NCI-H1092 treated with DMSO at 0.1 percent for 48 hours (cell line): ENCODE data around the gene PJA1.

Experiments
- DNase-seq: peaks from one replicate; lab custom pipeline; 2025; lab: John Stamatoyannopoulos, UW

The PJA1 gene, protein sequence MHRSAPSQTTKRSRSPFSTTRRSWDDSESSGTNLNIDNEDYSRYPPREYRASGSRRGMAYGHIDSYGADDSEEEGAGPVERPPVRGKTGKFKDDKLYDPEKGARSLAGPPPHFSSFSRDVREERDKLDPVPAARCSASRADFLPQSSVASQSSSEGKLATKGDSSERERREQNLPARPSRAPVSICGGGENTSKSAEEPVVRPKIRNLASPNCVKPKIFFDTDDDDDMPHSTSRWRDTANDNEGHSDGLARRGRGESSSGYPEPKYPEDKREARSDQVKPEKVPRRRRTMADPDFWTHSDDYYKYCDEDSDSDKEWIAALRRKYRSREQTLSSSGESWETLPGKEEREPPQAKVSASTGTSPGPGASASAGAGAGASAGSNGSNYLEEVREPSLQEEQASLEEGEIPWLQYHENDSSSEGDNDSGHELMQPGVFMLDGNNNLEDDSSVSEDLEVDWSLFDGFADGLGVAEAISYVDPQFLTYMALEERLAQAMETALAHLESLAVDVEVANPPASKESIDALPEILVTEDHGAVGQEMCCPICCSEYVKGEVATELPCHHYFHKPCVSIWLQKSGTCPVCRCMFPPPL

GRCh38 chrX:69165087-69165651 lies at the start of gene PJA1:
Gene PJA1 (minus strand): TSS chrX:69165453. CDS start chrX:69163073, 2,380 bp downstream.
- peak; percentile 89 for DNase-seq

DNA sequence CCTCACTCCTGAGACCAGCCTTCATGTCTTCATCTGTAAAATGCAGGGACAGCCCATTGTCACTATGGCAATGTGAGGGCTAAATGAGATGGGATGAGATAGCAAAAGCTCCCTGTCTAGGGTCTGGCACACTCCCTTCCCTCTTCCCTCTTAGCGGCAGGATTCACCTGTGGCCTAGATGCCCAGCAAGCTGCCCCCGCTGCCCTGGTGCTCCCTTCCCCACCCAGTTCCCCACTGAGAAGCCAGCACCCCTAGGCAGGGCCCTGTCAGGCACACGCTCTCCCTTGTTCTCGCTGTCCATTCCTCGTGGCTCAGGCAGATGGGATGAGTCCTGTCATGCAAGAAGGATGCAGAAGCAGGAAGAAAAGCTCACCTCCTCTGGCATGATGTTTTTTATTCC lies 49.2 kb upstream of the PJA1 start:
- DNase-seq = no peak

DNA sequence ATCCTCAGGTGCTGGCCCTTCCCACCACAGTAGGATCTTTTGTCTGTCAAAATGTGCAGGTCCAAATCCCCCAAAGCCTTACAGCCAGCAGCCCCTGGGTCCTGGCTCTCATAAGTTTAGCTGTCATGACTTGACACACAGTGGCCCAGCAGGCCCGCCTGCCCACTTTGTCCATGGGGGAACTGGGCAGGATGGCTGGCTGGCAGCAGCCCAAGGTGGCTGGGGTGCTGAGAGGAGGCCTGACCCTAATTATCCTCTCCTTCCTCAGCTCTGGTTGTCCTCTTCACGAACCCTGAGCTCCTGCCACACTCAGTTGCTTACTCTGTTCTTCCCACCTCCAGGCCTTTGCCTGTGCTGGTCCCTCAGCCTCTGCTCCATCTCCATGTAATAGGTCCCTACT lies 46.4 kb upstream of the PJA1 start:
- no peak for DNase-seq

GRCh38 chrX:69210581-69210980 lies 45.3 kb upstream of the PJA1 start:
- no peak for DNase-seq

GRCh38 chrX:69207216-69207615 lies 42.0 kb upstream of the PJA1 start:
- DNase-seq = no peak

DNA sequence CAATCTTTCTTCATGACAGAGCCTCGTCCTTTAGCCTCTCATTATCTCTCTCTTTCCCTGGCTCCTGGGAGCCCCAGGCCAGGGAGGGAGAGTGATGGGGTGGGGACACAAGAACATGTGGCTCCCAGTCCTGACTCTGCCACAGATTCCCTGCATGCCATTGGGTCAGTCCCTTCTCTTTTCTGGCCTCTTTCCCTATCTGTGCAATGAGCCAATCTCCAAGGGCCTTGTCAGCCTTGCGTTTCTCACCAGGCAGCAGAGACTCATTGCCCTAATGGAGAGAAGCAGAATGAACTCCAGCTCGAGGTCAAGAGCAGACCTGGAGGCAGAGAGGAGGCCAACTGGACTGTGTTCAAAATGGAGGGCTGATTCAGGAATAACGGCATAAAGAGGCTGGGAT lies 38.4 kb upstream of the PJA1 start:
- DNase-seq = no peak

DNA sequence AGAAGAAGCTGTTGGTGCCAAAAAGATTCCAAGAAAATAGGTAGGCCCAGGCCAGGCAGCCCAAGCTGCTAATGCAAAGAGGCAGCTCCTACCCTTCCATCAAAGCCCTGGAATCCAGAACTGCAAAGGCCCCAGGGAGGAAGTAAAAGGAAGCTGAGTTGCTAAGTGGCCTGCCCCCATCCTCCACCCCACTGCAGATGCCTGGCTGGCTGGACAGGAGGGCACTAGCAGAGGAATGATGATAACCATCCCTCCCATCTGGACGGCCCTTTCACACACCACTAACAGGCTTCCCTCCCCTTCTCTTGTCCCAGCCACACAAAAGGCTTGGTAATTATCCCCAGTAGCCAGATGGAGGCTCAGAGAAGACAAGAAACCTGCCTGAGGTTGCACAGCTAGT lies 32.4 kb upstream of the PJA1 start:
- DNase-seq = no peak

DNA sequence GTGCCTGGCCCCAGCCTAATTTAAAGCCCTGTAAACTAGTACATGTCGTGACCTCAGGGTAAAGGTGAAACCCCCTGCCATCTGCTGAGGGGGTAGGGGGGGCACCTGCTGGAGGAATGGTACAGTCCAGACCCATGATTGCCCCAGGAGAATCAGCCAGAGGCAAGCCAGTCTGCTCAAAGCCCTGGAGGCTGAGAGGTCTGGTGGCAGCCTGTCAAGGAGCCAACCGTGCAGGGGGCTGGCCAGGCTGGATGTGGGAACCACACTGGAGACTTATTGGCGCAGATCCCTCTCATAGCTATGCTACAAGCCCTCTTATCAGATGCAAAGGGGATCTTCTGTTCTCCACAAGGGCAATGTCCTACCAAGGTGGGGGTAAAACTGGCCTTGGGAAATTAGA lies 31.4 kb upstream of the PJA1 start:
- no peak for DNase-seq

DNA sequence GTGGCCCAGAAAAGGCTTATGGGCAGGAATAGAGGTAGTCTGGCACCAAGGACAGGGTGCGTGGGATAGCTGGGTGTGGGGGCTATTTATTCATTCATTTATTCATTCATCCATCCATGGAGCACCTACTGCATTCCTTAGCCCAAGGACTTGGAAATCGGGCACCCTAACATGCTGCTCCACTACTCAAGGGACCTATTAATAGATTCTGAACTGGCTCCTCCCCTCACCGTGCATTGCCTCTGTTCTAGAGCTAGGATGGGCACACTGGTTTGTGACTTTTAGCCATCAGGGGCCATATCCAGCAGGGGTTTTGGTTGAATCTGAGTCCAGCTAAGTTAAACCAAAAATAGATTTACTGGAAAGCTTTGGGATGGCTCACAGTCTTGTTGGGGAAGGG lies 30.6 kb upstream of the PJA1 start:
- DNase-seq = no peak

DNA sequence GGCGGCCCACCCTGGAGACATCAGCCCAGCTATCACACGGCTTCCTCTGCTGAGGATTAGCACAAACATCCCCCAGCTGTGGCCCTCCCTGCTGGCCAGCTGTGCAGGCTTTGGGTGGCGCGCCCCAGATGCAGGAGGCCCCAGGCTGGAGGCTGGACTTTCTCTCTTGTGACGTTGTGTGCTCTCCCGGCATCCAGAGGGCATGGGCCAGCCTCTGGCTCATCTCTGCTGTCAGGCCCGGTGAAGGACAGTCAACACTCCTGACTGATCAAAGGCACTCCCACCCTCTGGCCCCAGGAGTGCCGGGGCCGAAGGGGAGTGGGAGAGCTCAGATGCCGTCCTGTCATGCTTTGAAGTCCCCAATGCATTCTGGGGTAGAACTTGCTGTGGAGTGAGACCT lies 29.9 kb upstream of the PJA1 start:
- DNase-seq = no peak

- no peak for DNase-seq
Observed at GRCh38 chrX:69192603-69193002, 27.4 kb upstream of the PJA1 start.

DNA sequence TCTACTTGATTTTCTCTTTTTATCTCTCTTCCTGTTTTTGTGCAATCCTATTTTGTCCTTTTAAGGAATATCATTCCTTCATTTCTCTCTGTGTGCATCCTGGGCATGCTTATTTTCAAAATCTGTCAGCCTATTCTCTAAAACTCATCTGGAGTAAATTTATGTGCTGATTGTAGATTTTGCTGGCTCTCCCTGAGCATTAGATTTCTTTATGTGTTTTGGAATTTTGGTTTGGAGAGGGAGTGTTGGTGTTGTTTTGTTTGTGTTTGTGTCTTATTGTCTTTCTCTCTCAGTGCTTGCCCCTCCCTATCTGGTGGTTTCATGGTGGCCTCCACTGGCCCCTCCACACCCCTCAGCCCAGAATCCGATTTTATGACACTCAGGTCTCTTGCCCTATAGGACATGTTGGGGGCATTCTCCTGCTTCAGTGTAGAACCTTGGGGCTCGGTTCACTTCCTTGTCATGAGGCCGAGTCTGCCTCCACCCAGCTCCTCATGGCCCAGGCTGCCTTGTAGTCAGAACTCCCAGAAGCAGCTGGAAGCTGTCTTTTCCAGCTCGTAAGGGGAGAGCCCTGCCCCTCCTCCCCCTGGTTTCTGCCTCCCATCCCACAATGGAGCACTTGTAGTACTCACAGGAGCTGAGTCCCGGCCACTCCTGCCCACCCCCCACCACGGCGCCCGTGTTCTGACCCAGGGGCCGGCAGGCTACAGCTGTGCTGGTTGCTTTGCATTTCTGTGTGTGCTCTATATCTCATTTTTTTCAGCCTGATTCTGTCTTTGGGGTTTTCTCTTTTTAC lies 24.5 kb upstream of the PJA1 start:
- no peak for DNase-seq

- no peak for DNase-seq
Observed at GRCh38 chrX:69186651-69187050, 21.4 kb upstream of the PJA1 start.

DNA sequence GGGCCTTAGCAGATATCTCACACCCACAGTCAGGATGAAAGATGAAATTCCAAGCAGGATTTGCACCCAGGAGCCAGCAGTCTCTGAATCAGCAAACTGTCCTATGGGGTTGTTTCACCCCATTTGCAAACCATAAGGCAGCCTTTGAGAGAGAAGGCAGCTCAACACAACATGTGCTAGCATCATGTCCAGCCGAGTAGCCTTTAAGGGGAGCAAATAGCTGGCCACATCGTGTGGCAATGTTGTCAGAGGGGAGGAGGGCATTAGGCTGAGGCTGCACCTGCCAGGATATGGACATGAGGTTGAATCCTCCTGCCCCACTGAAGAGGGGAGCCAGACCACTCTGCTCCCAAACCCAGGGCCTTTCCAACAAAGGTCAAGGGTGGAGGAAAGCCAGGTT lies 20.6 kb upstream of the PJA1 start:
- no peak for DNase-seq

GRCh38 chrX:69185141-69185540 lies 19.9 kb upstream of the PJA1 start:
- DNase-seq = no peak

- no peak for DNase-seq
Observed at GRCh38 chrX:69182818-69183380, 17.6 kb upstream of the PJA1 start.

- peak; percentile 97 for DNase-seq
Observed at GRCh38 chrX:69179380-69179911, 14.2 kb upstream of the PJA1 start.

- peak; percentile 34 for DNase-seq
Observed at GRCh38 chrX:69178592-69178991, 13.3 kb upstream of the PJA1 start.

GRCh38 chrX:69177511-69178162 lies 12.4 kb upstream of the PJA1 start:
- DNase-seq = no peak

DNA sequence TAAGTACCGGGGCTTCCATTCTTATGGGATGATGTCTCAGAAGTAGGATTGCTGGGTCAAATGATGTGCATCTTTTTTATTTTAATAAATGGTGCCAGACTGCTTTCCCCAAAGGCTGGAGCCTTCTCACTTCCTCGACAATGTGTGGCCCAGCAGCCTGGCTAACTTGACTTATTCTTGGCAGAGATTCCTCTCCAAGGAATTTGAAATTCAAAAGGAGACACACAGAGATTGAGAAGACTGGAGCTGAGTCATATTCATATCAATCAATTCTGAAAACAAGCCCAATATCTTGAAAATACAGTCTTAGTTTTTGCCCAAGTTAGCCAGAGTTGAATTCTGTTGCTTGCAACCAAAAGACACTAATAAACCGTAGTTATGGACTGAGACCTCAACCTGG lies 10.8 kb upstream of the PJA1 start:
- DNase-seq = no peak

DNA sequence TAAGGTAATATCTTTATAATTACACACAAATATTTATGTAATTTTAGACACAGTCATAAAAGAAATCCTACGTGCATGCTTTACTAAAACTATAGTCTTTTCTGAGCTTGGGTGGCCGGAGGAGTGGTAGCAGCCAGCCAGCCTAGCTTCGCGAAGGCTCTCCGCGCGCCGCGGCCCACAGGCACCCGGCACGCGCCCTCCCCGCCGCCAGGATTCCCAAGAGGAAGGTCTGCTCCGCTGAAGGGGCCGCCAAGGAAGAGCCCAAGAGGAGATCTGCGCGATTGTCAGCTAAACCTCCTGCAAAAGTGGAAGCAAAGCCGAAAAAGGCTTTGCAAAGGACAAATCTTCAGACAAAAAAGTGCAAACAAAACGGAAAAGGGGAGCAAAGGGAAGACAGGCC lies 8.7 kb upstream of the PJA1 start:
- no peak for DNase-seq

DNA sequence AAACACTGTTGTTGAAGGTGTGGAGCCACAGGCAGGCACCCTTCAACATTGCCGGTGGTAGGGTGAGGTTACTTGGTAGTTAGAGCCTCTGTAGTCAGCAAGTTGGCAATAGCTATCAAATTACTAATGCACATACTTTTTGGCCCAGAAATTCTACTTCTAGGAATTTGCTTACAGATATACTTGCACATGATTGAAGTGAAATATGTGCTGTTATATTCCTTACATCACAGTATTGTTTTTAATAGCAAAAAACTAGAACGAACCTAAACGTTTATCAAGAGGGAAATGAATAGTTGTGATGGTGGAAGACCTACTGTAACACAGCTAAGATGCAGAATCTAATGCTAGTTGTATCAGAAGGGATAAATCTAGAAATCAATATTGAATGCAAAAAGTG lies 7.7 kb upstream of the PJA1 start:
- no peak for DNase-seq
